C4-2B (cell line): ENCODE measurements around the gene POLN.

Experiments used
- ZFX ChIP-seq: fragments of 450-650 bp; IDR thresholded peaks from 2 replicates; pipeline ENCODE4 v1.6.1; 2017
- TF ChIP-seq, protein P1 (sequence below): fragments of 450-650 bp; conservative IDR thresholded peaks from 2 replicates; pipeline ENCODE4 v1.5.1; 2017; ENCODE audit warnings: mild to moderate bottlenecking

DNA sequence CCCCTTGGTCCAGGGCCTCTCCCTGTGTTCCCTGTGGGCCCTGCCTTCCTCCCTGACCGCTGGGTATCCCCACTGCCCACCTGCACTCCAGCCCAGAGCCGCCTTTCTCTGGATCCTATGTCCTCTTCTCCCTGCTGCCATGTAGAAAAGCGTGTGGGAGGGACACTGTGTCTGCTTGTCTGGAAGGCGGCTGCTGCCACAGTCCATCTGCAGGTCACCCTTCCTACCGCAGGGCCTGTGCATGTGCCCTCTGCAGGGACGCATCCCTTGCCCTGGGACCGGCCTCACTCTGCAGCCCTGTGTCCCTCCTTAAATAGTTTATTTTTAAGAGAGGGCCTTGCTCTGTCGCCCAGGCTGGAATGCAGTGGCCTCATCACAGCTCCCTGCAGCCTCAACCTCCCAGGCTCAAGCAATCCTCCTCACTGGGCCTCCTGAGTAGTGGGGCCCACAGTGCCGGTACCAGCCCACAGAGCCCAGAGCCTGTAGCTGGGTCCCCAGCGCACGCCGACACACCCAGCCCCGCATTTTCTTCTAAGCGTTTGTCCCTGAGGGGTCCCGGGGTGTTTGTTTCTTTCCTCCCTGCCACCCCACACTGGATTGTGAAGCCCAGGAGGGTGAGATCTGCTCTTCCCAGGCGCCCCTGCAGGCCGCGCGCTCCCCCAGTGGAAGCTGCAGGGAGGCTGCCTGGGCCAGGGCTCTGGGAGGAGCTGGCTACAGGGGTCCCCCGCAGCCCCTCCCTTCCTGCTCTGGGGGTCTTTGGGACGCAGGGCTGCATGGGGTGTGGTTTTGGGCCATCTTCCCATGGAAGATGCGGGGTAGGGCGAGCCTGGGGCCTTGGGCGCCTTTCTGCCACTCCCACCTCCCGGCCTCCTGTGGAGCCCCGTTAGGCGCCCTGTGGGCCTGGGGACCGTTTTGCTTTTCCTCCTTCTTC, 195.6 kb downstream of the POLN start:
- TF ChIP-seq, protein P1, sequence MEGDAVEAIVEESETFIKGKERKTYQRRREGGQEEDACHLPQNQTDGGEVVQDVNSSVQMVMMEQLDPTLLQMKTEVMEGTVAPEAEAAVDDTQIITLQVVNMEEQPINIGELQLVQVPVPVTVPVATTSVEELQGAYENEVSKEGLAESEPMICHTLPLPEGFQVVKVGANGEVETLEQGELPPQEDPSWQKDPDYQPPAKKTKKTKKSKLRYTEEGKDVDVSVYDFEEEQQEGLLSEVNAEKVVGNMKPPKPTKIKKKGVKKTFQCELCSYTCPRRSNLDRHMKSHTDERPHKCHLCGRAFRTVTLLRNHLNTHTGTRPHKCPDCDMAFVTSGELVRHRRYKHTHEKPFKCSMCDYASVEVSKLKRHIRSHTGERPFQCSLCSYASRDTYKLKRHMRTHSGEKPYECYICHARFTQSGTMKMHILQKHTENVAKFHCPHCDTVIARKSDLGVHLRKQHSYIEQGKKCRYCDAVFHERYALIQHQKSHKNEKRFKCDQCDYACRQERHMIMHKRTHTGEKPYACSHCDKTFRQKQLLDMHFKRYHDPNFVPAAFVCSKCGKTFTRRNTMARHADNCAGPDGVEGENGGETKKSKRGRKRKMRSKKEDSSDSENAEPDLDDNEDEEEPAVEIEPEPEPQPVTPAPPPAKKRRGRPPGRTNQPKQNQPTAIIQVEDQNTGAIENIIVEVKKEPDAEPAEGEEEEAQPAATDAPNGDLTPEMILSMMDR = no peak
- TF ChIP-seq ZFX = no peak
